ENCODE data around the gene INPP4B. TPM values are rescaled to one million over a fixed set of nuclear protein-coding genes. Genes with fewer than 3 reads are reported as not detected.

Gene INPP4B
- total and polyA plus RNA-seq, 2 of the 4 experiments (the other 2 are of a cell fraction): 1.8 to 14.0 TPM

DNA sequence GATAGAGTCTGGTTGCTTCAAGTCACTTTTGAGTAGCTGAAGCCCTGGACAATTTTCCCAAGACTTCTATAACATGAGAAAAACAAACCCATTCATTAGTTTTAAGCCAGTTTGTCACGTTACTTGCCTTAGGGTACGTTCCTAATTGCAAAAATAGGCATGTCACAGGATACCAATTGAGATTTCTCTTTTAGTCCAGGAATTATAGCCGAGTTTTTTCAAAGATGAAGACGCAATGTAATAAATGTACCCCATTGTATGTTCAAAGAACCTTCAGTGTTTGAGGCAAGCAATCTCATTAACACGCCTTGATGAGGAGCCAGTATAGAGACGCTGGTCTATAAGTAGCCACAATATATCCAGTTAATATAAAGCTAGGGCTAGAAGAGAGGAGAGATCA, 534.2 kb downstream of the INPP4B start:
- Histone ChIP-seq H3K79me1 (ENCODE audit: low read depth in 1 of 2, low read length in 2 of 2) (no peaks in the 10 kb centered on the region), H3K4ac (ENCODE audit: low read depth, low read length) (no peak overlapping the region), H2BK120ac (ENCODE audit: low read depth, low read length) (no peak overlapping the region), H2AK9ac (replicated peaks; ENCODE audit: low read depth, low read length, poor library complexity) (no peak overlapping the region), H4K91ac (ENCODE audit: insufficient read depth, low read depth, low read length) (no peak overlapping the region), H3K9me1 (ENCODE audit: insufficient read depth, low read length) (no peaks in the 10 kb centered on the region), H2BK20ac (ENCODE audit: low read depth, low read length) (no peak overlapping the region), H2AK5ac (ENCODE audit: low read depth, low read length) (no peak overlapping the region), H3K27ac (ENCODE audit: insufficient read depth, low read length) (no peak overlapping the region), H3K9ac (ENCODE audit: low read depth, low read length) (no peak overlapping the region), H3K36me3 (ENCODE audit: control insufficient read depth, insufficient read depth, low read length) (peaks cover 4% of the 10 kb centered on the region; the same call in 1 of the 2 replicates), H3K56ac (ENCODE audit: extremely low read depth, insufficient read depth, low read length) (no peak overlapping the region), H3K9me3 (ENCODE audit: control insufficient read depth, insufficient read depth, low read length) (no peaks in the 10 kb centered on the region), H4K20me1 (ENCODE audit: insufficient read depth, low read length) (no peaks in the 10 kb centered on the region), H3K23ac (ENCODE audit: low read depth, low read length) (no peak overlapping the region), H2AFZ (replicated peaks; ENCODE audit: low read length, poor library complexity) (no peak overlapping the region), H3K4me3 (ENCODE audit: insufficient read depth, low read depth, low read length) (no peak overlapping the region), H3K4me2 (ENCODE audit: low read depth, low read length) (no peak overlapping the region), H2BK5ac (ENCODE audit: low read depth, low read length, poor library complexity, severe bottlenecking) (no peak overlapping the region), H3K27me3 (ENCODE audit: control insufficient read depth, insufficient read depth, low read length) (no peaks in the 10 kb centered on the region), H3K14ac (replicated peaks; ENCODE audit: low read depth, low read length) (no peak overlapping the region), H4K5ac (ENCODE audit: low read depth, low read length) (no peak overlapping the region), H2BK15ac (ENCODE audit: low read depth, low read length) (no peak overlapping the region), H3K4me1 (ENCODE audit: control insufficient read depth, insufficient read depth, low read length) (peaks cover 1% of the 10 kb centered on the region; the same call in 1 of the 2 replicates), H3K18ac (ENCODE audit: low read depth, low read length) (no peak overlapping the region), H4K8ac (ENCODE audit: low read depth in 2 of 2, low read length in 2 of 2) (no peak overlapping the region)
- dilution Hi-C loops (cut with HindIII; ENCODE audit: low sequenced_read_pairs, unreplicated experiment): no loop called here
- 69% methylated on average over 2 of the region's 6 CpGs; no CpG with 5 or more reads in 1 of the 2 experiments for WGBS, 2 experiments (ENCODE audit: extremely low coverage in 2 of 2, insufficient read length in 1 of 2)
- intact Hi-C loops (cut with micrococcal nuclease): no loop called here
- in situ Hi-C loops (cut with MboI; ENCODE audit: low sequenced_read_pairs): no loop called here
- POLR2A ChIA-PET (ENCODE audit: unreplicated experiment): no interaction called here
- CTCF ChIA-PET: interaction anchor here (0.7 to 1.0 kb wide), 2 partner anchors 29 to 414 kb away, joined by 3 to 4 read pairs; no protein-coding TSS in a partner anchor
- ATAC-seq (ENCODE audit: low read depth) (no peak), DNase-seq (no peak)
- no TSS peak for BruUV-seq (replicated peaks)
- TF ChIP-seq SMC3 (IDR thresholded peaks at IDR 0.05; ENCODE audit: low read depth, low read length) (no peak), ELK1 (IDR thresholded peaks at IDR 0.05; ENCODE audit: borderline replicate concordance, low read depth, low read length) (no peak), RFX5 (IDR thresholded peaks at IDR 0.05; ENCODE audit: low read depth, low read length) (no peak), MXI1 (IDR thresholded peaks at IDR 0.05; ENCODE audit: borderline replicate concordance, low read depth, low read length) (no peak), NFE2L2 (IDR thresholded peaks at IDR 0.05; ENCODE audit: low read depth, low read length) (no peak)
